ENCODE measurements around the gene TRPV6. TPM values are rescaled to one million over a fixed set of nuclear protein-coding genes. Genes with fewer than 3 reads are reported as not detected.

TRPV6 gene
- total RNA-seq, 1 experiment from 2014 or later, result not detected

- DNase-seq (ENCODE audit: low spot score), result no peak
- ChIA-PET POLR2A (ENCODE audit: low non-redundant PET) (no interaction called here), CTCF (interaction anchor here (2.2 kb wide), 1 partner anchor 343 kb away, joined by 16 read pairs; no protein-coding TSS in a partner anchor)
- Histone ChIP-seq H3K27me3 (replicated peaks; ENCODE audit: insufficient read depth, low read depth, low read length, poor library complexity) (no peaks in the 10 kb centered on the region), H3K9me3 (ENCODE audit: low read depth, low read length, poor library complexity, severe bottlenecking) (no peaks in the 10 kb centered on the region), H3K4me3 (ENCODE audit: low read depth, low read length, poor library complexity, severe bottlenecking) (no peak overlapping the region), H3K27ac (ENCODE audit: low read depth, low read length, poor library complexity, severe bottlenecking) (no peak overlapping the region), H3K4me1 (ENCODE audit: insufficient read depth, low read length, poor library complexity, severe bottlenecking) (no peaks in the 10 kb centered on the region), H3K36me3 (ENCODE audit: insufficient read depth, low read length, poor library complexity, severe bottlenecking) (no peaks in the 10 kb centered on the region)
- intact Hi-C loops (cut with micrococcal nuclease; ENCODE audit: unreplicated experiment), result loop anchor here (5.0 kb wide), 1 partner anchor 50 kb away; no protein-coding TSS in a partner anchor
- TF ChIP-seq EZH2 (IDR thresholded peaks at IDR 0.05; ENCODE audit: borderline replicate concordance, low read depth, low read length, poor library complexity, severe bottlenecking) (no peak), CTCF (conservative IDR thresholded peaks at IDR 0.05; ENCODE audit: low read depth, low read length) (no peak)
- BruUV-seq (replicated peaks), result no TSS peak
These were observed 13.4 kb downstream of the TRPV6 start for GRCh38 chr7:142872106-142872675.

- no TSS peak for BruUV-seq (replicated peaks)
These were observed 14.1 kb downstream of the TRPV6 start for GRCh38 chr7:142871260-142872105.

More at GRCh38 chr7:142871260-142872105, 14.1 kb downstream of the TRPV6 start:
- Histone ChIP-seq H3K4me3 (ENCODE audit: low read depth, low read length, poor library complexity, severe bottlenecking) (no peak overlapping the region), H3K27me3 (replicated peaks; ENCODE audit: insufficient read depth, low read depth, low read length, poor library complexity) (no peaks in the 10 kb centered on the region), H3K27ac (ENCODE audit: low read depth, low read length, poor library complexity, severe bottlenecking) (no peak overlapping the region), H3K36me3 (ENCODE audit: insufficient read depth, low read length, poor library complexity, severe bottlenecking) (no peaks in the 10 kb centered on the region), H3K9me3 (ENCODE audit: low read depth, low read length, poor library complexity, severe bottlenecking) (no peaks in the 10 kb centered on the region), H3K4me1 (ENCODE audit: insufficient read depth, low read length, poor library complexity, severe bottlenecking) (no peaks in the 10 kb centered on the region)
- DNase-seq (ENCODE audit: low spot score), result no peak
- ChIA-PET CTCF (interaction anchor here (2.2 kb wide), 1 partner anchor 343 kb away, joined by 16 read pairs; no protein-coding TSS in a partner anchor), POLR2A (ENCODE audit: low non-redundant PET) (no interaction called here)
- no peak for TF ChIP-seq EZH2 (IDR thresholded peaks at IDR 0.05; ENCODE audit: borderline replicate concordance, low read depth, low read length, poor library complexity, severe bottlenecking)
- TF ChIP-seq CTCF (conservative IDR thresholded peaks at IDR 0.05; ENCODE audit: low read depth, low read length), result no peak
- intact Hi-C loops (cut with micrococcal nuclease; ENCODE audit: unreplicated experiment), result loop anchor here (5.0 kb wide), 1 partner anchor 51 kb away; no protein-coding TSS in a partner anchor

Data from A673 (cell line).